Liver (tissue), 3 donors: ENCODE data around the gene ATP6V0E2.

ENCODE experiments used
- CTCF ChIP-seq: fragments of 150-350 bp; IDR thresholded peaks from 2 replicates; pipeline ENCODE4 v1.5.1; 2017; ENCODE audit warnings: improper control_type of control experiment, low read depth, low read length; ENCODE audit not compliant: missing input control
- EGR1 ChIP-seq, 2 donors: IDR thresholded peaks; 2 replicates each; pipeline ENCODE4 v1.6.1; 2016 to 2018; ENCODE audit warnings: antibody characterized with exemption in 2 of 2, low read depth in 2 of 2
- FOXA1 ChIP-seq: IDR thresholded peaks from 2 replicates; pipeline ENCODE4 v1.6.1; 2016; ENCODE audit warnings: antibody characterized with exemption
- JUND ChIP-seq, 2 donors: IDR thresholded peaks; 2 replicates each; pipeline ENCODE4 v1.6.1; 2016; ENCODE audit warnings: antibody characterized with exemption in 2 of 2
- MAX ChIP-seq: IDR thresholded peaks from 2 replicates; pipeline ENCODE4 v1.6.1; 2016; ENCODE audit warnings: antibody characterized with exemption
- RAD21 ChIP-seq, 2 donors: IDR thresholded peaks; 2 replicates each; pipeline ENCODE4 v1.6.1; 2016; ENCODE audit warnings: antibody characterized with exemption in 2 of 2, mild to moderate bottlenecking in 2 of 2
- REST ChIP-seq: IDR thresholded peaks from 2 replicates; pipeline ENCODE4 v1.6.1; 2016; ENCODE audit warnings: antibody characterized with exemption, mild to moderate bottlenecking
- ZBTB33 ChIP-seq: IDR thresholded peaks from 2 replicates; pipeline ENCODE4 v1.6.1; 2016; ENCODE audit warnings: antibody characterized with exemption
- donor health status: healthy.
- donor health status: healthy.

- TF ChIP-seq CTCF = no peak
- no peak for TF ChIP-seq JUND (IDR thresholded peaks at IDR 0.05)
- no peak for TF ChIP-seq ZBTB33
- no peak for TF ChIP-seq FOXA1
- no peak for TF ChIP-seq EGR1 (IDR thresholded peaks at IDR 0.05; ENCODE audit: low read depth in 2 of 2)
- TF ChIP-seq RAD21 (IDR thresholded peaks at IDR 0.05) = no peak
- no peak for TF ChIP-seq REST
- no peak for TF ChIP-seq MAX
Measured at GRCh38 chr7:149850716-149851115, 23.1 kb upstream of the ATP6V0E2 start.
